Coronary artery (tissue), 2 donors: ENCODE measurements around the gene SAMM50.

ENCODE experiments used
- DNase-seq: peaks from one replicate; pipeline ENCODE4 v3.0.0-alpha.2; 2017; ENCODE audit warnings: low spot score
- H3K27ac ChIP-seq, 2 donors: fragments of 200-600 bp; sonication (generic); one replicate each; pipeline ENCODE4 v1.5.1; 2016 to 2019
- H3K4me3 ChIP-seq: fragments of 200-600 bp; sonication (generic); 2 replicates; pipeline ENCODE4 v1.5.1; 2016; ENCODE audit warnings: mild to moderate bottlenecking, moderate library complexity
- CTCF ChIP-seq: fragments of 200-600 bp; sonication (generic); IDR thresholded peaks from one replicate; pipeline ENCODE4 v1.5.1; 2019; ENCODE audit warnings: antibody characterized with exemption

SAMM50 gene

GRCh38 chr22:44026630-44027511, 71.6 kb downstream of the SAMM50 start:
- H3K4me3 ChIP-seq = peak overlapping the region; percentile 85
- no peak for TF ChIP-seq CTCF
- H3K27ac ChIP-seq = peak overlapping the region; percentile 50 to 92
- DNase-seq = no peak

DNA sequence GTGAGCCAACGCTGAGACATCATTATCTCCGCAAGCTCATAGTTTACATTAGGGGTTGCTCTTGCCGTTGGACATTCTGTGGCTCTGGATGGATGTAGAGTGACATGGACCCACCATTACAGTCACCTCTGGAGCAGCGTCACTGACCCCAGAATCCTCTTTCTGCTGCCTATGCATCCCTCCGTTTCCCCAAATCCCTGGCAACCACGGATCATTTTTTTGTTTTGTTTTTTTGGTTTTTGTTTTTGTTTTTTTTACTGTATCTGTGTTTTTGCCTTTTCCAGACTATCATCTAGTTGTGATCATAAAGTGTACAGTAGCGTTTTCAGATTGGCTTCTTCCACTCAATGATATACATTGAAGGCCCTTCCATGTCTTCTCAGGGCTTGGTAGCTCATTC, 72.8 kb downstream of the SAMM50 start:
- no peak for DNase-seq
- Histone ChIP-seq H3K27ac (no peak overlapping the region), H3K4me3 (no peak overlapping the region)

GRCh38 chr22:44029069-44029468, 73.8 kb downstream of the SAMM50 start:
- DNase-seq = no peak
- Histone ChIP-seq H3K4me3 (no peak overlapping the region), H3K27ac (no peak overlapping the region)
- TF ChIP-seq CTCF = no peak

More for the DNA sequence above, 72.8 kb downstream of the SAMM50 start:
- no peak for TF ChIP-seq CTCF

DNA sequence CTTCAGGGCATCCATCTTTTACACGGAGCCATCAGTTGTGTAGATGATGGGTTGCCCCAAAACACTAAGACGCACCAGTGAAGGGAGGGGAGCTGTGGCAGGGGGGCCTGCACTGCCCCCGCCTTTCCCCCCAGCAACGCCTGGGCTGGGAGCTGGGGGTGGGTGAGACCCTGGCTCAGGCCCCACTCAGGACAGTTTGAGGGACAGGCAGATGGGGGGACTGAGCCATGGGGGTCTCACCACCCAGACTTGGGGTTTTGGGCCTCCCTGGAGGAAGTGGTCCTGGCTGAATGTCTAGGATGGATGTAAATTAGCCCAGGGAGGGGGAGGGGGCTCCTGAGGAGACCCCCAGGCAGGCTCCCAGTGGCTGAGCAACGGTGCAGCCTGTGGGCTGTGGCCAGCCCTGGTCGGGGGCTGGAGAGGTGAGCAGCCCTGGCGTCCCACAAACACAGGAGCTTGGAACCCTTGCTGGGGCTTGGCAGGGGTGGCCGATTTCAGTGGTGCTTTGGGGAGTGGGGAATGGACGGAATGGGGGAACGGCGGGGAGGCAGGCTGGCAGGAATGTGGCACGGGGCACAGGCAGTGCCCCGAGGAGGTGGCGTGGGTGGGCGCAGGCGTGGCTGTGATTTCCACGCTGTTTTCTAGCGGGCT, 74.9 kb downstream of the SAMM50 start:
- no peak for TF ChIP-seq CTCF
- DNase-seq = no peak
- Histone ChIP-seq H3K4me3 (no peak overlapping the region), H3K27ac (peak overlapping the region in 1 of 2 donors; percentile 55)

GRCh38 chr22:44030702-44031082, 75.5 kb downstream of the SAMM50 start:
- H3K4me3 ChIP-seq = no peak overlapping the region
- H3K27ac ChIP-seq = peak overlapping the region in 1 of 2 donors; percentile 55
- TF ChIP-seq CTCF = no peak
- no peak for DNase-seq

DNA sequence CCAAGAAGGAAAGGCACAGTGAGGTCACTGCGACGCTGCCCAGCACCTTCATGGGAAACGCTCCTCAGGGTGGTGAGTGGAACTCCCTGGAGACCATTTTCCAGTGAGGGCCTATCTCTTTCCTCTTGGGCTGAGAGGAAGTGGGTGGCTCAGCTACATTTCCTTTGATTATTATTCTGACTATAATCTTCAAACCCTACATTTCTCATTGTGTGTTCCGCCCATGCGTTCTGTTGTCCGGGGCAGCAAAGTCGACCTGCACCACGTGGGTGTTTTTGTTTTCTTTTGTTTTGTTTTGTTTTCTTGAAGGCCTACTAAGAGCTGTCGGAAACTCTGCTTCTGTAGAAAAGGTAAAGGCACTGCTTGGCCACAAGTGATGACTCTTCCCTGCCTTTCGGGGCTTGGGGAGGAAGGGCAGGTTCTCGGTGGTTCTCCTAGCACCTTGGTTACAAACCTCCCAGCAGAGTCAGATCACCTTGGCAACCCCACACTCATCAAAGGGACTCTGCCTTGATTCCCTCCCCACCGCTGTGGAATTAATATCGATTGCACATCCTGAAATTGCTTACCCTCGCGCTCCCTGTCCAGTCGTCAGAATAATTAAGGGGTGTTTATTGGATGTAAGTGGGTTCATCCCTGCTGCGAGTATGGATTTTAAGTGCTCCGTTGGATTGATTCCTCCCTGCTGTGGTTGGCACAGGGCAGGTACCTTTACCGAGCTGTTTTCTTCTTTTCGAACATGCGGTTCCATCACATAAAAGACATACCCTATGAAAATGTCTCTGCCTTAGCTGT, 76.1 kb downstream of the SAMM50 start:
- peak overlapping the region in 1 of 2 donors; percentile 55 for H3K27ac ChIP-seq
- H3K4me3 ChIP-seq = no peak overlapping the region
- no peak for TF ChIP-seq CTCF
- no peak for DNase-seq
